ENCODE measurements around the gene PAX1. TPM values are rescaled to one million over a fixed set of nuclear protein-coding genes. Genes with fewer than 3 reads are reported as not detected.

The PAX1 gene
- not detected in 2 replicates for total RNA-seq

DNA sequence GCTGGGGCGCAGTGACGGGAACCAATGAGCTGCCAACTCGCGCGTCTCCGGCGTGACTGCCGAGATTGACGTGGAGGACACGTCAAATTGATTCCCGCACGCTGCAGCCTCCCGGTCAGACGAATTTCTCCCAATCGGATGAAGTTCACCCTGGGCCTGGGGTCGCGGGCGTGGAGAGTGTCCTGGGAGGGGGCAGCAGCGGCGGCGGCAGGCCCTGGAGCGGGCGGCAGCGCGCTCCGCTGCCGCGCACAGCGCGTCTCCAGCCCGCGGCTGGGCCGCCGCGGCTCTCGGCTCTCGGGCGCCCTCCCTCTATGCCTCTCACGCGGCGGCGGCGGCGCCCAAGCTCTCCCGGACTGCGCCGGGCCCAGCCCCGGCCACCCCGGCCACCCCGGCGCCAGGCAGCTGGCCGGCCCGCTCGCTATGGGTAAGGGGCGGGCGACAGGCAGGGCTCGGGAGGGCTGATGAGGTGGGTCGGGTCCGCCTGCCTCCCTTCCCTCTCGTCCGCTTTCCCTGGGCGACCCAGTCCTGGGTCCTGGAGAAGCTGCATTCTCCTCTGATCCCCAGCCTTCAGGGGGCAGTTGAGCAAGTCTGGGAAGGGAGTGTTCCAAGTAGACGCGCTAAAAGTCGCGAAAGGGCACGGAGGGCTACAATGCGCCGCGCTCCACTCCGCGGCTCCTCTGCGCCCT is at the start of gene PAX1:
TSS of gene PAX1 (plus strand) at position 90 of the 686 bp plus-strand sequence. CDS start at position 139, 49 bp downstream.
- intact Hi-C loops (cut with micrococcal nuclease) = no loop called here
- Mint-ChIP-seq H3K4me1 (no peaks in the 10 kb centered on the region), H3K4me3 (no peak within 1 kb of the TSS), H3K27me3 (peaks cover 64% of the 10 kb centered on the region), H3K9me3 (no peaks in the 10 kb centered on the region), H3K36me3 (ENCODE audit: low read depth) (no peaks in the 10 kb centered on the region), H3K27ac (no peak within 1 kb of the TSS)
- ATAC-seq (ENCODE audit: low read depth) = no peak
- TF ChIP-seq, protein P1, sequence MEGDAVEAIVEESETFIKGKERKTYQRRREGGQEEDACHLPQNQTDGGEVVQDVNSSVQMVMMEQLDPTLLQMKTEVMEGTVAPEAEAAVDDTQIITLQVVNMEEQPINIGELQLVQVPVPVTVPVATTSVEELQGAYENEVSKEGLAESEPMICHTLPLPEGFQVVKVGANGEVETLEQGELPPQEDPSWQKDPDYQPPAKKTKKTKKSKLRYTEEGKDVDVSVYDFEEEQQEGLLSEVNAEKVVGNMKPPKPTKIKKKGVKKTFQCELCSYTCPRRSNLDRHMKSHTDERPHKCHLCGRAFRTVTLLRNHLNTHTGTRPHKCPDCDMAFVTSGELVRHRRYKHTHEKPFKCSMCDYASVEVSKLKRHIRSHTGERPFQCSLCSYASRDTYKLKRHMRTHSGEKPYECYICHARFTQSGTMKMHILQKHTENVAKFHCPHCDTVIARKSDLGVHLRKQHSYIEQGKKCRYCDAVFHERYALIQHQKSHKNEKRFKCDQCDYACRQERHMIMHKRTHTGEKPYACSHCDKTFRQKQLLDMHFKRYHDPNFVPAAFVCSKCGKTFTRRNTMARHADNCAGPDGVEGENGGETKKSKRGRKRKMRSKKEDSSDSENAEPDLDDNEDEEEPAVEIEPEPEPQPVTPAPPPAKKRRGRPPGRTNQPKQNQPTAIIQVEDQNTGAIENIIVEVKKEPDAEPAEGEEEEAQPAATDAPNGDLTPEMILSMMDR (IDR thresholded peaks at IDR 0.05) = no peak
- no peak for DNase-seq
- ChIA-PET POLR2A (no interaction called here), CTCF (no interaction called here)

DNA sequence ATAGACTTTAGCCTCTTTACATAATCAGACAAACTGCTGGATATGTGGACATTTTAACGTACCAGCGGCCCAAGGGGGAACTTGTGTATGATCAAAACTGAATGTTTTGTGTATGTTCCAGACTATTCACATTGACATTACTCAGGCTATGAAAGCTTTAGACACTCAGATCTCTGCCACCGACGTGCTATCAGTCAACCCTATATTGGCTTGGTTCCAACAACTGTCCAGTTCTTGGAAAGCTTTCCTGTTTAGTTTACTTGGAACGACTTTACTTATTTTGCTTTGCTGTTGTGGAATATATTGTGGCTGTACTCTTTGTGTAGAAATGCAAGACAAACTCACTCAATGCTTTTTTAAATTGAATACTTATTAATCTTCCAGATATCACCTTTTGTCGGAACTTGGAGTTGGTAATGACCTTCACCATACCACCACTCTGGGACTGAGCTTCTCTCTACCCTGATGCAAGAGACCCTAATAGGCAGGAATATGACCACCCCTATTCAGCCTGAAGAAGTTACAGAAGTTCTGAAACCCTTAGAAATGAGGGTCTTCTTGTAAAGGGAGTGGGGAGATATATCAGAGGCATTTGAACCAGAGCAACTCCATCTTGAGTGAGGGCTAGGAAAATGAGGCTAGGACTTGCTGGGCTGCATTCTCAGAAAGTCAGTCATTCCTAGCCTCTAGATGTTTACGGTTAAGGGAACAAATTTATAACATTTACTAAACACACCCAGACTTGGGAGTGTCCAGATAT is 49.0 kb upstream of the PAX1 start:
- TF ChIP-seq, protein P1 (IDR thresholded peaks at IDR 0.05) = no peak
- DNase-seq = no peak
- ChIA-PET POLR2A (no interaction called here), CTCF (no interaction called here)
- Mint-ChIP-seq H3K4me1 (no peaks in the 10 kb centered on the region), H3K9me3 (no peaks in the 10 kb centered on the region), H3K36me3 (ENCODE audit: low read depth) (no peaks in the 10 kb centered on the region), H3K4me3 (no peak overlapping the region), H3K27ac (no peak overlapping the region), H3K27me3 (peaks cover 2% of the 10 kb centered on the region)
- ATAC-seq (ENCODE audit: low read depth) = no peak
- intact Hi-C loops (cut with micrococcal nuclease) = no loop called here

DNA sequence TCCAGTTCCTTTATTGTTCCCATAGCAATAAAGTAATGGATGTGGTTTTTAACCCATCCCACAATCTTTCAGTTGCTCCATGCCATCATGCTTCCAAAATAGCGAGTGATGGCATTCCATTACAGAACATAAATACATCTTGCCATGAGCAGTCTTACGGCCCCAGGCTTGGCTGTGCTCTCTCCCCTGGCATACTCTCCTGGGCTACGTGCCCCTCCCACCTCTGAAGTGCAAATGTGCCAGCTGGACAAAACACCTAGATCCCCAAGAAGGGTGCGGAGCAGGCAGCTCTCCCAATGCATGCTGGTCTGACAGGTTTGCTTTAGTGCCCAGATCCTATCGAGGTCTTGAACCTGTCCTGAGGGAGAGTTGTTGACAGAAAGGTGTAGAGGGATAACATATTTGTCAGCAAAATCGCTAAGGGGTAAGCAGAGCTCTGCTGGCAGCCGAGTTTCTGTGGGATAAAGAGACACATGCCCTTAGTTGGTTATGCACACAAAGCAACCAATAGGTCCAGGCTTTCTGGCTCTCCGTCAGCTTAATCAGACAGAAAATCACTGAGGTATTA is 43.9 kb upstream of the PAX1 start:
- POLR2A ChIA-PET = no interaction called here
- no peak overlapping the region for H3K27ac Mint-ChIP-seq
- DNase-seq = no peak
- no peak overlapping the region for H3K4me3 Mint-ChIP-seq
- no peaks in the 10 kb centered on the region for H3K9me3 Mint-ChIP-seq
- H3K36me3 Mint-ChIP-seq (ENCODE audit: low read depth) = no peaks in the 10 kb centered on the region
- H3K27me3 Mint-ChIP-seq = no peaks in the 10 kb centered on the region
- intact Hi-C loops (cut with micrococcal nuclease) = no loop called here
- CTCF ChIA-PET = no interaction called here
- no peaks in the 10 kb centered on the region for H3K4me1 Mint-ChIP-seq
- TF ChIP-seq, protein P1 (IDR thresholded peaks at IDR 0.05) = no peak
- ATAC-seq (ENCODE audit: low read depth) = no peak

DNA sequence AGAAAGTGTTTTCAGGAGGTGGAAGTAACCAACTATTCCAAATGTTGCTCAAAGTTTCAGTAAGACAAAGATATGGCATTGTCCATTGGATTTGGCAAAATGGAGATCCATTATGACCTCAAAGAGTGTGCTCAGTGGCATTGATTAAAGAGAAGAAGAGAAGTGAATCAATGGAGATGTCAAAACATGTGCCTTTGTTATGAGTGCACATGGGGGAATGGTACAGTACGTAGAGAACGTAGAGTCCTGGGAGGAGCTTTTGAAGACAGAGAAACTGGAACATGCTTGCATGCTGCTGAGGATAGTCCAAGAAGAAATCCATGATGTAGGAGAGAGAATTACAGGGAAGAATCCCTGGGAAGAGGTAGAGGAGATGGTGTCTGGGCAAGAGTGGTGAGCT is 42.0 kb upstream of the PAX1 start:
- H3K36me3 Mint-ChIP-seq (ENCODE audit: low read depth) = no peaks in the 10 kb centered on the region
- H3K4me3 Mint-ChIP-seq = no peak overlapping the region
- ChIA-PET CTCF (no interaction called here), POLR2A (no interaction called here)
- H3K27ac Mint-ChIP-seq = no peak overlapping the region
- TF ChIP-seq, protein P1 (IDR thresholded peaks at IDR 0.05) = no peak
- H3K27me3 Mint-ChIP-seq = no peaks in the 10 kb centered on the region
- DNase-seq = no peak
- H3K9me3 Mint-ChIP-seq = no peaks in the 10 kb centered on the region
- intact Hi-C loops (cut with micrococcal nuclease) = no loop called here
- no peak for ATAC-seq (ENCODE audit: low read depth)
- H3K4me1 Mint-ChIP-seq = no peaks in the 10 kb centered on the region

- Mint-ChIP-seq H3K4me1 (no peaks in the 10 kb centered on the region), H3K4me3 (no peak overlapping the region), H3K27ac (no peak overlapping the region), H3K27me3 (no peaks in the 10 kb centered on the region), H3K36me3 (ENCODE audit: low read depth) (no peaks in the 10 kb centered on the region), H3K9me3 (no peaks in the 10 kb centered on the region)
- intact Hi-C loops (cut with micrococcal nuclease) = no loop called here
- TF ChIP-seq, protein P1 (IDR thresholded peaks at IDR 0.05) = no peak
- POLR2A ChIA-PET = no interaction called here
- CTCF ChIA-PET = no interaction called here
- no peak for ATAC-seq (ENCODE audit: low read depth)
- DNase-seq = no peak
Observed at GRCh38 chr20:21665687-21666446, 39.6 kb upstream of the PAX1 start.

Data from activated B cell treated with CpG ODN at 0.5 μM for 24 hours (primary cell).